Glomerular endothelial cell (primary cell): ENCODE data around the gene BNIP3. TPM values are rescaled to one million over a fixed set of nuclear protein-coding genes. Genes with fewer than 3 reads are reported as not detected.
A peak's percentile ranks its signal among the peaks of the same experiment; 100 is the strongest.
"Not testable (repeated sequence)": the region's sequence is repeated elsewhere in the genome, so short reads cannot be mapped to it uniquely, and the experiment has no call there.

ENCODE experiments used
- DNase-seq: peaks from one replicate; pipeline ENCODE4 v3.0.0-alpha.2; 2011; ENCODE audit warnings: low read depth, low spot score; ENCODE audit errors: extremely low read depth
- total RNA-seq: library from RNA; depleted of rRNA; stranded (reverse); fragments of >200 nt; gene quantifications from 2 replicates; pipeline ENCODE4 v1.2.3, GENCODE V29; 2015

Gene BNIP3
- total RNA-seq, 1 donor from 2014 or later, result 127 TPM

GRCh38 chr10:131959841-131960240, 21.9 kb downstream of the BNIP3 start:
- no peak for DNase-seq

GRCh38 chr10:131955591-131956340, 26.0 kb downstream of the BNIP3 start:
- DNase-seq, result no peak

GRCh38 chr10:131954356-131954965, 27.3 kb downstream of the BNIP3 start:
- DNase-seq, result no peak

- DNase-seq, result not testable (repeated sequence)
These were observed 31.8 kb downstream of the BNIP3 start for GRCh38 chr10:131949908-131950307.

GRCh38 chr10:131949041-131949862, 32.5 kb downstream of the BNIP3 start:
- no peak for DNase-seq

GRCh38 chr10:131948501-131948900, 33.2 kb downstream of the BNIP3 start:
- no peak for DNase-seq

GRCh38 chr10:131947631-131948347, 33.9 kb downstream of the BNIP3 start:
- peak; percentile 65 for DNase-seq

- DNase-seq, result no peak
These were observed 34.8 kb downstream of the BNIP3 start for GRCh38 chr10:131946880-131947279.

- DNase-seq, result peak; percentile 68
These were observed 35.4 kb downstream of the BNIP3 start for GRCh38 chr10:131946321-131946751.

- DNase-seq, result no peak
These were observed 36.6 kb downstream of the BNIP3 start for GRCh38 chr10:131944976-131945695.

GRCh38 chr10:131944412-131944811, 37.3 kb downstream of the BNIP3 start:
- DNase-seq, result no peak

GRCh38 chr10:131943021-131943814, 38.5 kb downstream of the BNIP3 start:
- DNase-seq, result no peak

GRCh38 chr10:131942455-131942854, 39.3 kb downstream of the BNIP3 start:
- no peak for DNase-seq

GRCh38 chr10:131938681-131939080, 43.0 kb downstream of the BNIP3 start:
- DNase-seq, result no peak

- no peak for DNase-seq
These were observed 43.9 kb downstream of the BNIP3 start for GRCh38 chr10:131937836-131938235.

- no peak for DNase-seq
These were observed 45.0 kb downstream of the BNIP3 start for GRCh38 chr10:131936736-131937135.

- DNase-seq, result no peak
These were observed 45.4 kb downstream of the BNIP3 start for GRCh38 chr10:131936294-131936693.

GRCh38 chr10:131935260-131935659, 46.5 kb downstream of the BNIP3 start:
- no peak for DNase-seq

GRCh38 chr10:131934769-131935168, 47.0 kb downstream of the BNIP3 start:
- no peak for DNase-seq
